HepG2 (cell line): ENCODE measurements around the gene SCN8A. TPM values are rescaled to one million over a fixed set of nuclear protein-coding genes. Genes with fewer than 3 reads are reported as not detected.

Experiments used
- ATAC-seq: fragments of 200-7000 bp; cut with Tn5 transposase; 3 replicates; pipeline ENCODE4 v1.9.1; 2020; ENCODE audit warnings: mild to moderate bottlenecking, moderate library complexity
- BruUV-seq: library from RNA; stranded (reverse); fragments of 400-500 nt; replicated peaks from 2 replicates; lab custom pipeline; 2021; lab: Mats Ljungman, UMichigan
- CTCF ChIA-PET: fragments of 300-600 bp; formaldehyde crosslinking; extraction: SDS; loops from one replicate; lab custom pipeline; 2021; ENCODE audit warnings: low total read pairs, inconsistent platforms, low intra/inter-chr PET ratio; lab: Yijun Ruan, JAX
- POLR2A ChIA-PET: fragments of 350-600 bp; sonication (Branson Sonifier 250); formaldehyde crosslinking; loops from one replicate; lab custom pipeline; 2020; ENCODE audit warnings: antibody characterized with exemption, inconsistent platforms; lab: Yijun Ruan, JAX
- DNase-seq: peaks from one replicate; pipeline ENCODE4 v3.0.0-alpha.2; 2015; ENCODE audit warnings: low spot score
- FAIRE-seq: peaks from 3 replicates; lab custom pipeline; 2011; peaks lifted over from hg19 to GRCh38; lab: Jason Lieb, UNC
- H2AFZ ChIP-seq: one replicate; pipeline ENCODE4 v1.6.1; 2011; ENCODE audit warnings: low read length, inconsistent platforms
- H3K27ac ChIP-seq: fragments of 300-600 bp; 3 replicates; pipeline ENCODE4 v1.8.0; 2011; ENCODE audit warnings: mixed run types, mild to moderate bottlenecking, mixed read lengths, low read length, inconsistent platforms; ENCODE audit not compliant: insufficient read depth; ENCODE audit errors: extremely low read length
- H3K27me3 ChIP-seq, 2 experiments: fragments of 200-600 bp in 1 of 2; 2 replicates in 1 of 2; 3 replicates in 1 of 2; pipeline versions ENCODE4 v1.6.0 to v1.8.0; 2011; ENCODE audit warnings: low read length in 2 of 2, mild to moderate bottlenecking in 2 of 2, moderate library complexity in 2 of 2, inconsistent platforms in 1 of 2; ENCODE audit not compliant: insufficient read depth in 2 of 2, control insufficient read depth in 1 of 2
- H3K36me3 ChIP-seq, 2 experiments: fragments of 200-600 bp in 1 of 2; replicated peaks in 1 of 2; 2 replicates in 1 of 2; 3 replicates in 1 of 2; pipeline versions ENCODE4 v1.5.1 to v1.8.0; 2011; ENCODE audit warnings: low read length in 2 of 2, inconsistent platforms in 1 of 2; ENCODE audit not compliant: insufficient read depth in 2 of 2, control insufficient read depth in 1 of 2
- H3K4me1 ChIP-seq: 2 replicates; pipeline ENCODE4 v1.5.1; 2012; ENCODE audit warnings: low read length, inconsistent platforms; ENCODE audit not compliant: insufficient read depth
- H3K4me2 ChIP-seq: 2 replicates; pipeline ENCODE4 v1.6.0; 2011; ENCODE audit warnings: low read depth, low read length, inconsistent platforms
- H3K4me3 ChIP-seq, 3 experiments: fragments of 200-600 bp in 1 of 3; sonication (generic), shearing (Covaris generic) in 1 of 3; replicated peaks in 1 of 3; 2 replicates each; pipeline ENCODE4 v1.5.1; 2011 to 2016; ENCODE audit warnings: low read length in 3 of 3, inconsistent platforms in 2 of 3, low read depth in 2 of 3, mild to moderate bottlenecking in 2 of 3, control low read depth in 1 of 3, mixed read lengths in 1 of 3; ENCODE audit not compliant: insufficient read depth in 1 of 3
- H3K79me2 ChIP-seq: one replicate; pipeline ENCODE4 v1.6.1; 2011; ENCODE audit warnings: low read length, inconsistent platforms; ENCODE audit not compliant: insufficient read depth
- H3K9ac ChIP-seq: 2 replicates; pipeline ENCODE4 v1.6.0; 2011; ENCODE audit warnings: mild to moderate bottlenecking, low read depth, low read length, inconsistent platforms; ENCODE audit not compliant: insufficient read depth
- H3K9me3 ChIP-seq: 2 replicates; pipeline ENCODE4 v1.5.1; 2012; ENCODE audit warnings: mild to moderate bottlenecking, low read length
- H4K20me1 ChIP-seq: 2 replicates; pipeline ENCODE4 v1.6.0; 2011; ENCODE audit warnings: inconsistent platforms, mild to moderate bottlenecking, low read length, moderate library complexity; ENCODE audit not compliant: insufficient read depth
- ATF7 ChIP-seq, 2 experiments: fragments of 450-650 bp in 1 of 2; sonication (generic) in 1 of 2; formaldehyde crosslinking in 1 of 2; IDR thresholded peaks; 2 replicates each; pipeline versions ENCODE4 v1.4.0 to v1.6.1; 2016 to 2020; ENCODE audit warnings: antibody characterized with exemption in 1 of 2, mild to moderate bottlenecking in 1 of 2, missing genetic modification reagents in 1 of 2
- BORCS8-MEF2B ChIP-seq: sonication (generic); formaldehyde crosslinking; IDR thresholded peaks from 2 replicates; pipeline ENCODE4 v1.8.0; 2022; ENCODE audit warnings: mild to moderate bottlenecking, missing genetic modification reagents
- GTF3A ChIP-seq: sonication (generic); formaldehyde crosslinking; conservative IDR thresholded peaks from 2 replicates; pipeline ENCODE4 v1.4.0; 2020; ENCODE audit warnings: mild to moderate bottlenecking, missing genetic modification reagents
- SCMH1 ChIP-seq: sonication (generic); formaldehyde crosslinking; IDR thresholded peaks from 2 replicates; pipeline ENCODE4 v1.9.0; 2021; ENCODE audit warnings: missing genetic modification reagents, mild to moderate bottlenecking, borderline replicate concordance
- STAT5B ChIP-seq: sonication (generic); formaldehyde crosslinking; IDR thresholded peaks from 2 replicates; pipeline ENCODE4 v1.4.0; 2020; ENCODE audit warnings: missing genetic modification reagents
- TMF1 ChIP-seq: sonication (generic); formaldehyde crosslinking; IDR thresholded peaks from 2 replicates; pipeline ENCODE4 v1.8.1; 2022; ENCODE audit warnings: low read depth, missing genetic modification reagents
- U2AF2 ChIP-seq: fragments of 200-400 bp; formaldehyde crosslinking; IDR thresholded peaks from 2 replicates; pipeline ENCODE4 v1.6.1; 2017; ENCODE audit warnings: low read depth, mild to moderate bottlenecking, low read length
- ZBTB38 ChIP-seq: sonication (generic); formaldehyde crosslinking; IDR thresholded peaks from 2 replicates; pipeline ENCODE4 v1.5.1; 2020; ENCODE audit warnings: mild to moderate bottlenecking, missing genetic modification reagents
- ZBTB40 ChIP-seq, 2 experiments: fragments of 450-650 bp in 1 of 2; sonication (generic) in 1 of 2; formaldehyde crosslinking in 1 of 2; IDR thresholded peaks; 2 replicates each; pipeline versions ENCODE4 v1.6.1 to v1.8.0; 2016 to 2022; ENCODE audit warnings: antibody characterized with exemption in 1 of 2, mild to moderate bottlenecking in 1 of 2, missing genetic modification reagents in 1 of 2
- ZFP62 ChIP-seq: sonication (generic); formaldehyde crosslinking; IDR thresholded peaks from 2 replicates; pipeline ENCODE4 v1.4.0; 2020; ENCODE audit warnings: missing genetic modification reagents
- ZNF276 ChIP-seq: sonication (generic); formaldehyde crosslinking; IDR thresholded peaks from 2 replicates; pipeline ENCODE4 v1.4.0; 2020; ENCODE audit warnings: mild to moderate bottlenecking, low read depth, missing genetic modification reagents
- ZNF3 ChIP-seq: IDR thresholded peaks from 2 replicates; pipeline ENCODE4 v1.7.0; 2017; ENCODE audit warnings: inconsistent platforms
- ZNF383 ChIP-seq: sonication (generic); formaldehyde crosslinking; IDR thresholded peaks from 2 replicates; pipeline ENCODE4 v1.4.0; 2020; ENCODE audit warnings: missing genetic modification reagents, mild to moderate bottlenecking, borderline replicate concordance
- WGBS: methylation state at CpG from one replicate; pipeline ENCODE4 v1.1.6; 2017; ENCODE audit warnings: low lambda C conversion rate; 5-methylcytosine and 5-hydroxymethylcytosine counted together
- in situ Hi-C: cut with HindIII; loops from 2 replicates; pipeline ENCODE4 v1.10.0; 2017; ENCODE audit warnings: low pct_unique_long_range_greater_than_20kb; ENCODE audit not compliant: extremely low pct_ligation_motif_present
- intact Hi-C: fragments of 100-400 bp; cut with micrococcal nuclease; formaldehyde crosslinking; loops from one replicate; pipeline ENCODE4 v1.10.0; 2022; ENCODE audit not compliant: unreplicated experiment
- polyA plus RNA-seq, 8 experiments: library from polyadenylated mRNA; depleted of rRNA in 3 of 8; stranded (reverse) in 7 of 8; unstranded in 1 of 8; fragments of >200 nt; fragmentation: Illumina TruSeq in 4 of 8; extraction: Trizol in 4 of 8; gene quantifications; 2 replicates each; pipeline versions ENCODE4 v1.2.1 to v1.2.3, GENCODE V29; 2011 to 2016; ENCODE audit warnings: low read depth in 4 of 8, missing spikeins in 1 of 8, mixed read lengths in 1 of 8; ENCODE audit not compliant: insufficient read depth in 1 of 8
- total RNA-seq, 5 experiments: library from RNA; depleted of rRNA; stranded (reverse); fragments of >200 nt; fragmentation: Illumina TruSeq; extraction: Trizol; gene quantifications; 2 replicates each; pipeline ENCODE4 v1.2.3, GENCODE V29; 2016; ENCODE audit warnings: low read depth in 1 of 5

Gene SCN8A
- total and polyA plus RNA-seq, 2 of the 13 experiments (the other 11 are each of a cell fraction or from before 2014, with no cell fraction given), result 0.57 to 1.4 TPM

GRCh38 chr12:51852404-51853137, 261.5 kb downstream of the SCN8A start:
- H3K27me3 ChIP-seq, result no peaks in the 10 kb centered on the region; a peak in 2 of 5 replicates
- no peaks in the 10 kb centered on the region for H3K36me3 ChIP-seq
- WGBS, result 85% methylated on average over 5 of the region's 5 CpGs
- no peaks in the 10 kb centered on the region for H4K20me1 ChIP-seq
- no TSS peak for BruUV-seq
- CTCF ChIA-PET, result no interaction called here
- no peak for ATAC-seq
- no peak for DNase-seq
- no peak for FAIRE-seq
- H3K27ac ChIP-seq, result no peak overlapping the region
- H3K4me1 ChIP-seq, result peaks cover 20% of the 10 kb centered on the region
- H3K9me3 ChIP-seq, result no peaks in the 10 kb centered on the region
- no peak overlapping the region for H2AFZ ChIP-seq
- in situ Hi-C loops, result no loop called here
- H3K4me2 ChIP-seq, result no peak overlapping the region
- H3K9ac ChIP-seq, result no peak overlapping the region
- H3K4me3 ChIP-seq, result no peak overlapping the region
- POLR2A ChIA-PET, result no interaction called here
- intact Hi-C loops, result no loop called here
- no peaks in the 10 kb centered on the region for H3K79me2 ChIP-seq
- TF ChIP-seq ZBTB38 (no peak), BORCS8-MEF2B (CRISPR knock-in tag) (no peak), ZNF383 (CRISPR knock-in tag) (no peak), ATF7 (IDR thresholded peaks at IDR 0.05) (no peak), ATF7 (CRISPR knock-in tag; IDR thresholded peaks at IDR 0.05) (no peak), SCMH1 (CRISPR knock-in tag) (no peak), TMF1 (no peak), GTF3A (CRISPR knock-in tag) (no peak), ZBTB40 (IDR thresholded peaks at IDR 0.05) (no peak), ZBTB40 (CRISPR knock-in tag; IDR thresholded peaks at IDR 0.05) (no peak), ZFP62 (CRISPR knock-in tag) (no peak), STAT5B (CRISPR knock-in tag) (no peak), ZNF276 (CRISPR knock-in tag) (no peak), ZNF3 (no peak), U2AF2 (no peak)
